ENCODE measurements around the gene TUBA1B.
"Not testable (repeated sequence)": the region's sequence is repeated elsewhere in the genome, so short reads cannot be mapped to it uniquely, and the experiment has no call there.

TUBA1B gene

DNA sequence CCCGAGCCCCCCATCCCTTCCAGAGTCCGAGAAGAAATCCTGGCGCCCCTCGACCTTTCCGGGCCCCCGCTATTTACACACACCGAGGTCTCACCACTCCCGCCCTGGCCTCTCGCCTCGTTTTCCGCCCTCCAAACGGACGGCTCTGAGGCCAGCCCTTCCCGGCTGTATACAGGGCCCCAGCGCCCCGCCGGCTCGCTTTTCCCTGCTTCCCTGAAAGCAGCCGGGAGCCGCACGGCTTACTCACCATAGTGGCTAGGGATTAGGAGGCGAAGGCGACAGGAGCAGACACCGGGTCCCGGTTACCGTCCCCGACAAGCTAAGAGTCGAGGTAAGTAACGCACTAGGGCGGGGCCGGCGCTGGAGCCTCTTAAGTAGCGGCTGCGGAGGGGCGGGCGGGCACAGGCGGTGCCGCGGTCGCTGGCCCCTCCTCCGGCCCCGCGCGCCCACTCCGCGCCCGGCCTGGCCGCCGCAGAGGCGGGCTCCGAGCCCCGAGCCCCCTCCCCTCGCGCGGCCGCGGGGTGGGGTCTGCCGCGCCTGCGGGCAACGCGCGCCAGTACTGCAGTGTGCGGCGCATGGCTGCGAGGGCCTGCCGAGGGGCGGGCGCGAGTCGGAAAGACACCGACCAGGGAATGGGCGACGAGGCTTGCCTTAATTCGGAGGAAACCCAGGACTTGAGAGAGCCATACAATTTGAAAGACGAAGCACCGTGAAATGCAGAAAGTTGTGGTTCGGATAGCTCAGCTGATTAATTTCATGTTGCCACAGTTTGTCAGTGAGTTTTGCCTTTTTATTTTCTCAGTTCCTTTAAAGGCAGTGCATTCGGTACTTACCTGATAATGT lies at the start of gene TUBA1B:
Gene TUBA1B (minus strand): TSS at position 345 of the 843 bp plus-strand sequence. CDS start 95 bp downstream, at position 250.
- peak; percentile 92 for DNase-seq

DNA sequence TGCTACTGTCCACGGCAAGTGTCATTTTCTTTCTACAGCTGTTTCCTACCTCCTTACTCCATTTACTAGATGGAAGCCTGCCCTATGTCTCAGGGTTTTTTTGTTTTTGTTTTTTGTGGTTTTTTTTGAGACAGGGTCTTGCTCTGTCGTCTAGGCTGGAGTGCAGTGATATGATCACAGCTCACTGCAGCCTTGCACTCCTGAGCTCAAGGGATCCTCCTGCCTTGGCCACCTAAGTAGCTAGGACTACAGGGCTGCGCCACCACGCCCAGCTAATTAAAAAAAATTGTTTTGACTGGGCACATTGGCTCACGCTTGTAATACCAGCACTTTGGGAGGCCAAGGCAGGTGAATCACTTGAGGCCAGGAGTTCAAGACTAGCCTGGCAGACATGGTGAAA lies 43.0 kb upstream of the TUBA1B start:
- DNase-seq: no peak

DNA sequence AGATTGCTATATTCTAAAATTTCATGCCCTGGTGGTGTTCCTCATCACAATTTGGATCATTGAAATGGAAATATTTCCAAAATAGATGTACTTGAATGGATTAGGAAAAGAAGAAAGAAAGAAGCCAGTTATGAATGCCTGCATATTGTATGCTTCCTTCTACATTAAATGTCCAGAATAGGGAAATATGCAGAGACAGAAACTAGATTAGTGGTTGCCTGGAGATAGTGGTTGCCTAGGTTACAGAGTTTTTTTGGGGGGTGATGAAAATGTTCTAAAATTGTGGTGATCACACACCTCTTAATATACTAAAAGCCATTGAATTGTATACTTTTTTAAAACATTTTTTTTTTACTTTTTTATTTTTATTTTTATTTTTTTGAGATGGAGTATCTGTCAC lies 39.7 kb upstream of the TUBA1B start:
- DNase-seq: no peak

DNA sequence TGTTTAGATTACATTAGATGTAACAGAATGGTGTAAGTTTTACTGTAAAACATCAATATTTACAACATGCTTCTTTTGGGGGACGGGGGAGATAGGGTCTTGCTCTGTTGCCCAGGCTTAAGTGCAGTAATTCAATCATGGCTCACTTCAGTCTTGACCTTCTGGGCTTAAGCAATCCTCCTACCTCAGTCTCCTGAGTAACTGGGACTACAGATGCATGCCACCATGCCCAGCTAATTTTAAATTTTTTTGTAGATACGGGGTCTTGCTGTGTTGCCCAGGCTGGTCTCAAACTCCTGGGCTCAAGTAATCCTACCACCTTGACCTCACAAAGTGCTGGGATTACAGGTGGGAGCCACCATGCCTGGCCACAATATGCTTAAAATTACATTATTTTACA lies 33.9 kb upstream of the TUBA1B start:
- DNase-seq: no peak

DNA sequence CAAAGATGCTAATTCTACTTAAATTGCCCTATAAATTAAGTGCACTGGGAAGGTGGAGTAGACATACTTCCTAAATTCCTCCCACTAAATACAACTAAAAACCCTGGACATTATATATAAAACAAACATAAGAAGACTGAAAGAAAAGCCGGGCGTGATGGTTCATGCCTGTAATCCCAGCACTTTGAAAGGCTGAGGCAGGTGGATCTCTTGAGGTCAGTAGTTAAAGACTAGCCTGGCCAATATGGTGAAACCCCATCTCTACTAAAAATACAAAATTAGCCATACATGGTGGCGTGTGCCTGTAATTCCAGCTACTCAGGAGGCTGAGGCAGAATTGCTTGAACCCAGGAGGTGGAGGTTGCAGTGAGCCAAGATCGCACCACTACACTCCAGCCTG lies 30.7 kb upstream of the TUBA1B start:
- DNase-seq: not testable (repeated sequence)

DNA sequence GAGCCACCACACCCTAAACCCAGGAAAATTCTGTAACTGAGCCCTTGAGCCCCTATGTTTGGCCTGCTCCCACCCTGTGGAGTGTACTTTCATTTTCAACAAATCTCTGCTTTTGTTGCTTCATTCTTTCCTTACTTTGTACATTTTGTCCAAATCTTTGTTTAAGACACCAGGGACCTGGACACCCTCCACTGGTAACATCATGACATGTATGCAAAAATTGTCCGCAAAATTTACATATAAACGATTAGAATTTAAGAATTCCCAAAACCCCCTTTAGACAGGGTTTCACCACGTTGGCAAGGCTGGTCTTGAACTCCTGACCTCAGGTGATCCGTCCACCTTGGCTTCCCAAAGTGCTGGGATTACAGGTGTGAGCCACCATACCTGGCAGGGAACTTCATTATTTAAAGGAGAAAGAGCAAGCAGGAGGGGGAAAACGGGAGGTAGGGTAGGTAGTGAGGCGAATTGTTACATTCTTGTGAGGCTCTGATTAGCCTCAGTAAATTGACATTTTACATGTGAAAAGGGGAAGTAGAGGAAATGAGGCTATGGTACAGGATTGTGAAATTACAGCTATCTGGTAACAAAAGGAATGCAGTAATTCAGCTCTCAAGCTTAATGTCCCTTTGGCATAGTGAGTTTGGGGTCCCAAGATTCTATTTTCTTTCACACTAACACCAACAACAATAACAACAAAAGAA lies 30.0 kb upstream of the TUBA1B start:
- no peak for DNase-seq

DNA sequence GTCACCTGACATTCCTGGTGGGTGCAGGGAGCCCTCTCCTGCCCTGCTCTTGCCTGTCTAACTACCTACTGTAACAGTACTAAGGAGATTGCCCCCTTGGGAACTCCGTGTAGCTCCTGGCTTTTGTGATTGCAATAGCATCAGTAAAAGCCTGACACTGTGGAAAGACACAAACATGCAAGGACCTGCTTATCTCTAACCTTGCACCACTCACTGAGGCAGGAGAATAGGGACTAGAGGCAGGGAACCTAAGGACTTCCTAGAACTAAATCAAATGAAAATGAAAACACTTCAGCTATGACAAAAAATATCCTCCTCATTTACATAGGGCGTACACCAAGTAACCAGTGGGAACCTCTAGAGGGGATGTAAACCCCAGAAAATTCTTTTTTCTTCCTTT lies 29.2 kb upstream of the TUBA1B start:
- DNase-seq: no peak

DNA sequence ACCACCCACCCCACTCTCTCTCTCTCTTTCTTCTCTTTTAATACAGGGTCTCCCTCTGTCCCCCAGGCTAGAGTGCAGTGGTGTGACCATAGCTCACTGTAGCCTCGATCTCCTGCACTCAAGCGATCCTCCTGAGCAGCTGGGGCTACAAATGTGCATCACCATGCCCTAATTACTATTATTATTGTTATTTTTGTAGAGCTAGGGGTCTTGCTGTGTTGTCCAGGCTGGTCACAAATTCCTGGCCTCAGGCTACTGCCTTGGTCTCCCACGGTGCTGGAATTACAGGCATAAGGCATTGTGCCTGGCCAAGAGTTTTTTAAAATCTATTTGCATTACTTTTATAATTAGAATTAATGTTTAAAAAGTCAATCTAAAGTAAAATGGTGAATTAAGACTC lies 23.0 kb upstream of the TUBA1B start:
- DNase-seq: no peak

DNA sequence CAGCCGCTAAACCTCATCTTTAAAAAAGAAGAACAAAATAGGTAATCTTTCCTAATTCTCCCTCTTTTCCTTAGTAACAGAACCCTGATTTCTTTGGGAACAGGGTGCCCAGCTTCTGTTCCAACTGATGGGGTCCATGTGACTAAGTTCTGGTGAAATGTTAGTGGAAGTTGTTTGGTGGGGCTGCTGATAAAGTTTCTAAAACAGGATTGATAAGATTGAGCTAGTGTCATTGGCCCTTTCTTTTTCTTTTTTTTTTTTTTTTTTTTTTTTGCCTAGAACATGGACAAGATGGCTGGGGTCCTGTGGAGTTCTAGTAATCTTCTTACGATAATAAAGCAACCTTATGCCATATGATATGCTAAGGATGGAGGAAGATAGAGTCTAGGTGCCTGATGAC lies 16.2 kb upstream of the TUBA1B start:
- no peak for DNase-seq

DNA sequence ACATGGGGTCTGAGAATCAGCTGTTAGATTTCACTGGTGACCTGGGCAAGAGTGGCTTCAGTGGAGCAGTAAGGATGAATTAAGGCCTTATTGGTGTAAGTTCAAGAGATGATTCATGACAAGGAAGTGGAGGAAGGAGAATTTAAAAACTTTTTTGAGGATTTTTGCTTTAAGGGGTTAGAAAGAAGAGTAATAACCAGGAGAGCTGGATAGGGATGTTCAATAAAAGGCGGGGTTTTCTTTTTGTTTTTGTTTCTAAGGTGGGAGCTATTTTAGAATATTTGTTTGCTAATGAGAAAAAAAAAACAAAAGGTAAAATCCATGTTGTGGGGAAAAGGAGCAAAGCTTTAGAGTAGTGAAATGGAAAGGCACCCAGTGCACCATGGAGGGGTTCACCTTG lies 15.2 kb upstream of the TUBA1B start:
- no peak for DNase-seq

DNA sequence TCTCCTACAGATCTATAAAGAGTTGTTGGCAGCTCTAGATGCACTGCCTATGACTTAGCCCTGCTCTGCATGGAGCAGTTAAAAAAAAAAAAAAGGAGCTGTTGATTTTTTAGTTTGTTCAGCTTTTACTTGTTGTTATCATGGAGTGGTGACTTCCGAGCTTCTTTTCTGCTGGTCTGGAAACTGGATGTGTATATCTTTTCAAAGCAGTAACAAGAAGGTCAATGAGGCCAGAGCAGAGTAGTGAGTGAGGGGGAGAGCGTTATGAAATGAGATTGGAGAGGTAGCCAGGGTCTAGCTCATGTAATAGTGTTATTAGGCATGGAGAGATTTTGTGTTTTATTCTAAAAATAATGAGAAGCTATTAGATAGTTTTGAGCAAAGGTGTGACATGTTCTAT lies 13.2 kb upstream of the TUBA1B start:
- no peak for DNase-seq

DNA sequence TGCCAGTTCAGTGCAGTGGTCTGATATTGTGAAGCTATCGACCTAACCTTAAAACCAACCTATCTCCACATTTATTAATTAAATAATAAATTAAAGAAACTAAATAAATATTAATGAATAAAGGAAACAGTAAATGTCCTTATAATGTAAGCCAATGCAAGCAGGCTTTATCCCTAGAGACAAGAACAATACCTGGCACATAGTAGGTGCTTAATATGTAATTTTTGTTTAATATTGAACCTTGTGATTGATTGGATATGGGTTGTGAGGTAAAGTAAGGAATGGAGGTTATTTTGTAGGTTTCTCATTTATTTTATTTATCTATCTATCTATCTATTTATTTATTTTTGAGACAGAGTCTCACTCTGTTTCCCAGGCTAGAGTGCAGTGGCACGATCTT lies 7.8 kb upstream of the TUBA1B start:
- DNase-seq: no peak

DNA sequence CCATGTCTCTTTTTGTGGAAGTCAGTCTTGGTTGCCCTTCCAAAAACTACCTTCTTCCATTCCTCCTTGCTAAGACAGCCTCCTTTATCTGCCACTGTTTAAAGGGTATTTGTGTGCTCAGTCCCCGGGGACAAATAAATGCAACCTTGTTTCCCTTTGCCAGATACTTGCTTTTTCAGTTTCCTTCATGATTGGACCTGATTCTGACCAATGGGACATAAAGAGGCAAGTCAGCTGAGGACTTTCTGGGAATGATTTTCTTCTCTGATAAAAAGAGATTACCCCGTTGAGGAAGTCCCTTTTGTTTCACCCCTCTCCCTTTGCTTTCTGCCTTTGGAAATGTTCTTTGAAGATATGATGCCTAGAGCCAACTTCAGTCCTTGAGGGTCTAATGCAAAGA lies 7.4 kb upstream of the TUBA1B start:
- DNase-seq: no peak

DNA sequence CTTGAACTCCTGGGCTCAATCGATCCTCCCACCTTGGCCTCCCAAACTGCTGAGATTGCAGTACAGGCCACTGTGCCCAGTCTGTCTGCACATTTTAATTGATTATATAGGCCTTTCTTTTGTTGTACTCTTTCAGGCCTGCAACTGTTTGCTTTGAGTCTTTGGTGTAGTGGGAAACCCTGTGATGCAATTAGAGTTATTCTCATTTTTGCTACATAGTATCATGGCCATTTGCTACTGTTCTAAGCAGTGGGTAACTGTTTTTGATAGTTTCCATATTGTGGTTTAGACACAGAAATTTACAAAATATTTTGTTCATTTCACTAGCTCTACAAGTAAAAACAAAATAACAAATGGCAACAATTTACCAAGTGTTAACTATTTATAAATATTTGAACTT lies 6.3 kb upstream of the TUBA1B start:
- DNase-seq: no peak

DNA sequence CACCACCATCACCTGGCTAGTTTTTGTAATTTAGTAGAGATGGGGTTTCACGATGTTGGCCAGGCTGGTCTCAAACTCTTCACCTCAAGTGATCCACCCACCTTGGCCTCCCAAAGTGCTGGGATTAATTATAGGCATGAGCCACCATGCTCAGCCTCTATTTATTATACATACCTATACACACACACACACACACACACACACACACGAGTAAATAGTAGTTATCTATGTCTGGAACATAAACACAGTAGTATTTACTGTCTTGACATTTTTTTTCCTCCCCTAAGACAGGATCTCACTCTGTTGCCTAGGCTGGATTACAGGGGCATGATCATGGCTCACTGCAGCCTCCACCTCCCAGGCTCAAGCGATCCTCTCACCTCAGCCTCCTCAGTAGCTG lies 5.8 kb upstream of the TUBA1B start:
- not testable (repeated sequence) for DNase-seq

DNA sequence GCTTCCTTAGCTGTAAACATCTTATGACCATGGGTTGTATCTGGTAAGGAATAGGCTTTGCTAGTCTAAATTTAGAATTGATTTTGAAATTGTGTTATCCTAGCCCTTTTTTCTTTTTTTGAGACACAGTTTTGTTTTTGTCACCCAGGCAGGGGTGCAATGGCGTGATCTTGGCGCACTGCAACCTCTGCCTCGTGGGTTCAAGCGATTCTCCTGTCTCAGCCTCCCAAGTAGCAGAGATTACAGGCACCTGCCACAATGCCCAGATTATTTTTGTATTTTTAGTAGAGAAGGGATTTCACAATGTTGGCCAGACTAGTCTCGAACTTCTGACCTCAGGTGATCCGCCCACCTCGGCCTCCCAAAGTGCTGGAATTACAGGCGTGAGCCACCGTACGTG lies 2.4 kb upstream of the TUBA1B start:
- no peak for DNase-seq

DNA sequence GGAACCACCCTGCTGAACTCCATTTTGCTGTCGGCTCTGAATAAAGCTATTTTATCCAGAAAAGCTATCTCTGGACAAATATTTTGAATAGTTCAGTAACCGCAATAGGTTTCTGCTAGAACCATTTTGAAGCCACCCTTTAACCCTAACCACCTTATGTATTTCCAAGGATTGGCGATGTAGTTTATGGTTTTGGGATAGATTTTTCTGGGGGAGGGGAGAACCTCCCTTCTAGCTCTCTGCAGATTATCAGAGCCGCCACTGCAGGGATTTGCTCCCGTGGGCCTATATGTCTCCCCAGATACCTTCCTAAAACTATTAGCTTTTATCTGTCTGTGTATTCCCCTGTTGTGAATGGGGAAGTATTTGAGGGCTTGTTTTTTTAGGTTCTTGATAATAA lies 1.8 kb upstream of the TUBA1B start:
- no peak for DNase-seq

DNA sequence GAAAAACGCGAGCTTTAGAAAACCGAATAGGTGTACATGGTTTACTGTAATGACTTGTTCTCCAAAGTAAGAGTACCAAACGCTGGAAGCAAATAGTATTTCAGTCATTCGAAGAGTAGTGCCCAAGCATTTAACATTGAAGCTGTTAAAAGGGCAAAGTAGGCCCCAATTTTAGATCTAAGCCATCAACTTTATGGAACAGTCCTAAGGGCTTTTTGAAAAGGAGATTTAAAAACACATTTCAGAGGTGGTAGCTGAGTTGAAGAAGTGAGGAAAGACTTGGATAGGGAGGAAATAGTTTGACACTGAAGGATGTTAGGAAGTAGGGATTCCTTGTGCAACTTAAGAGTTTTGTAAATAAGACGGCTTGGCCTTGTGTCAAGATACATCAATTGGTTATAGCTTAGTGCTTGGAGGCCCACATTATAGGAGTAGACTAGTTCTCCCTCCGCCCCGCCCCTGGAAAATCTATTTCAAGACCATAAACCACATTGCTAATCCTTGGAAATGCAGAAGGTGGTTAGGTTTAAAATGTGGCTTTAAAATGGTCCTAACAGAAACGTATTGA lies 783 bp upstream of the TUBA1B start:
- no peak for DNase-seq

DNA sequence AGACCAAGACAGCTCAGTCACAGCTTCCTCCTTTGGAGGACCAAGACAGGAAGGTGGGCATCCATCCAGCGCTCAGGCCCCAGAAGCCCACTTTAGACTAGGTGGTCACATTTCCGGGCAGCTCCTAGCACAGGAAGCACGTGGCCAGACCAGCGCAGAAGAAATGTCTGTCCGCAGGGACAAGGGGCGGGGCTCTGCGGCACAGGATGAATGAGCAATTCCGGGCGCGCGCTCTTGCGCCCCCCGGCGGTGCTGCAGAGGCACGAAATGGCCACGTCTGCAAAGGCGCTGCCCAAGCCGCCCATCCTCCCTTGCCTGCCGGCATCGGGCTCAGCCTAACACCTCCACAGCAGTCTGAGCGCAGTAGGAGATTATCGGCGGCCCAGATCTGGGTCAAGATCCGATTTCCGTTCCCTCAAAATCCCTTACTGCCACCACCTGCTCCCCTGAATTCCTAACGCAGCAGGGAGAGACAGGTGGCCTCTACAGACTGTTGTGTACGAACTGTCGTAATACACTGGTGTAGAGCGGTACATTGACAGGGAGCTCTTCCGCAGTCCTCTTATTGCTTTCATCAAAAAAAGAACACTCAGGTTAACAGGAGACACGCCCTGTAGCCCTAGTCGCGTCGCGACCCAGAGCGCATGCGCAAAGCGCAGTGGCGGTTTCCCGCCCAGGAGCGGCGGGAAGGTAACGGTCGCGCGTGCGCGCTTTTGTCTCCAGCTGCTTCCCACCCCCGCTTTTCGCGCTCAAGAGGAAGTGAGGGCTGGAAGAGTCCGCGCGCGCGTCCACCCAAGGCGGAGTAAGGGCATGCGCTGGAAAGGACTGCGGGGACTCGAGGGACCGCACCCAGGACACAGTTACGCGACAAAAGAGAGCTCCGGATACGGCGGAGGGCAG lies 794 bp downstream of the TUBA1B start:
- DNase-seq: peak; percentile 93

DNA sequence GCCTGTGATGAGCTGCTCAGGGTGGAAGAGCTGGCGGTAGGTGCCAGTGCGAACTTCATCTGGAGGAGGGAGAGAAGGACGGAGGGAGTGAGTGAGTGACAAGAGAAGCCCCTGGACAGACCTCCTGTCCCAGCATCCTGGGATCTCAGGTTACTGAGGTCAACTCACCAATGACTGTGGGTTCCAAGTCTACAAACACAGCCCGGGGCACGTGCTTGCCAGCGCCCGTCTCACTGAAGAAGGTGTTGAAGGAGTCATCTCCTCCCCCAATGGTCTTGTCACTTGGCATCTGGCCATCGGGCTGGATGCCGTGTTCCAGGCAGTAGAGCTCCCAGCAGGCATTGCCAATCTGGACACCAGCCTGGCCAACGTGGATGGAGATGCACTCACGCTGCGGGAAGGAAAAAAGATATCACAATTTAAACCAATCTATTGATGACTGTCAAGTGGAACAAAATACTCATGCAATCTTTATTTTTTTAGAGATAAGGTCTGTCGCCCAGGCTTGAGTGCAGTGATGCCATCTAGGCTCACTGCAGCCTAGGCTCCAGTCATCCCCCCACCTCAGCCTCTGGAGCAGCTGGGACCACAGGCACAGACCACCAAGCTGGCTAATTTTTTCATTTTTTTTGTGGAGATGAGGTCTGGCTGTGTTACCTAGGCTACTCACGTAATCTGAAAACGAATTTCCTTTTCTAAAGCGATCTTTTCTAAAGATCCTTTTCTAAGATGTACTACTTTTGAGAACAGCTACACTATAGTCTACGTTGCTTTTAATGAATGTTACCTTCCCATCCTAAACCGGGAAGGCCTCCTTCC lies 1.7 kb downstream of the TUBA1B start:
- DNase-seq: no peak

DNA sequence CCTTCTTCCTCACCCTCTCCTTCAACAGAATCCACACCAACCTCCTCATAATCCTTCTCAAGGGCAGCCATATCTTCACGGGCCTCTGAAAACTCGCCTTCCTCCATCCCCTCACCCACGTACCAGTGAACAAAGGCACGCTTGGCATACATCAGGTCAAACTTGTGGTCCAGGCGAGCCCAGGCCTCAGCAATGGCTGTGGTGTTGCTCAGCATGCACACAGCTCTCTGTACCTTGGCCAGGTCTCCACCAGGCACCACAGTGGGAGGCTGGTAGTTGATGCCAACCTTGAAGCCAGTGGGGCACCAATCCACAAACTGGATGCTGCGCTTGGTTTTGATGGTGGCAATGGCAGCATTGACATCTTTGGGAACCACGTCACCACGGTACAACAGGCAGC lies 3.2 kb downstream of the TUBA1B start:
- not testable (repeated sequence) for DNase-seq
